Smooth muscle cell (in vitro differentiated cells): ENCODE data around the gene TSEN34. TPM values are rescaled to one million over a fixed set of nuclear protein-coding genes. Genes with fewer than 3 reads are reported as not detected.

ENCODE experiments used
- DNase-seq: peaks from one replicate; lab custom pipeline; 2025; ENCODE audit not compliant: unreplicated experiment; lab: John Stamatoyannopoulos, UW
- H2AFZ ChIP-seq: fragments of 200-600 bp; sonication (generic); 2 replicates; pipeline ENCODE4 v1.6.0; 2016; ENCODE audit warnings: antibody characterized with exemption, low read depth, mild to moderate bottlenecking
- H3F3A ChIP-seq: fragments of 200-600 bp; sonication (generic); 2 replicates; pipeline ENCODE4 v1.6.0; 2017; ENCODE audit warnings: antibody characterized with exemption, low read depth
- H3K27ac ChIP-seq: fragments of 200-600 bp; sonication (generic); 2 replicates; pipeline ENCODE4 v1.5.1; 2016; ENCODE audit warnings: low read depth, mild to moderate bottlenecking
- H3K27me3 ChIP-seq: fragments of 200-600 bp; sonication (generic); 2 replicates; pipeline ENCODE4 v1.6.1; 2016; ENCODE audit warnings: low read depth, mild to moderate bottlenecking
- H3K36me3 ChIP-seq: fragments of 200-600 bp; sonication (generic); 2 replicates; pipeline ENCODE4 v1.5.1; 2016; ENCODE audit warnings: low read depth
- H3K4me1 ChIP-seq: fragments of 200-600 bp; sonication (generic); 2 replicates; pipeline ENCODE4 v1.5.1; 2016; ENCODE audit warnings: low read depth
- H3K4me2 ChIP-seq: fragments of 200-600 bp; sonication (generic); 2 replicates; pipeline ENCODE4 v1.6.0; 2016; ENCODE audit warnings: mild to moderate bottlenecking
- H3K4me3 ChIP-seq: fragments of 200-600 bp; sonication (generic); 2 replicates; pipeline ENCODE4 v1.5.1; 2016; ENCODE audit warnings: mild to moderate bottlenecking
- H3K79me2 ChIP-seq: fragments of 200-600 bp; sonication (generic); 2 replicates; pipeline ENCODE4 v1.6.0; 2016; ENCODE audit warnings: low read depth, mild to moderate bottlenecking
- H3K9ac ChIP-seq: fragments of 200-600 bp; sonication (generic); 2 replicates; pipeline ENCODE4 v1.6.0; 2016; ENCODE audit warnings: low read depth
- H3K9me3 ChIP-seq: fragments of 200-600 bp; sonication (generic); replicated peaks from 2 replicates; pipeline ENCODE4 v1.5.1; 2016; ENCODE audit warnings: low read depth
- H4K20me1 ChIP-seq: fragments of 200-600 bp; sonication (generic); 2 replicates; pipeline ENCODE4 v1.6.0; 2016; ENCODE audit warnings: low read depth
- CTCF ChIP-seq: fragments of 200-600 bp; sonication (generic); IDR thresholded peaks from 2 replicates; pipeline ENCODE4 v1.5.1; 2017; ENCODE audit warnings: borderline replicate concordance, mild to moderate bottlenecking, antibody characterized with exemption; ENCODE audit not compliant: insufficient read depth, poor library complexity, severe bottlenecking
- WGBS: methylation state at CpG from one replicate; pipeline ENCODE4 v1.1.7; 2016; ENCODE audit warnings: low lambda C conversion rate; 5-methylcytosine and 5-hydroxymethylcytosine counted together
- polyA plus RNA-seq: library from polyadenylated mRNA; unstranded; fragments of >200 nt; fragmentation: Nextera tagmentation; extraction: Ambion mirVana; gene quantifications from 2 replicates; pipeline ENCODE4 v1.2.1, GENCODE V29; 2016
- total RNA-seq: library from RNA; depleted of rRNA; stranded (reverse); fragments of >200 nt; gene quantifications from 2 replicates; pipeline ENCODE4 v1.2.3, GENCODE V29; 2014

TSEN34 gene
- total and polyA plus RNA-seq, 2 experiments from 2014 or later, result 45.8 to 79.5 TPM

- no peaks in the 10 kb centered on the region for H3K4me1 ChIP-seq
- no peak overlapping the region for H3K4me2 ChIP-seq
- H2AFZ ChIP-seq, result no peak overlapping the region
- H3K9ac ChIP-seq, result no peak overlapping the region
- no peak overlapping the region for H3K4me3 ChIP-seq
- no peaks in the 10 kb centered on the region for H4K20me1 ChIP-seq
- H3K79me2 ChIP-seq, result no peaks in the 10 kb centered on the region
- no peak for DNase-seq
- no peaks in the 10 kb centered on the region for H3F3A ChIP-seq
- H3K27me3 ChIP-seq, result no peaks in the 10 kb centered on the region
- no peak for TF ChIP-seq CTCF
- no peaks in the 10 kb centered on the region for H3K9me3 ChIP-seq
- H3K27ac ChIP-seq, result no peak overlapping the region
- H3K36me3 ChIP-seq, result no peaks in the 10 kb centered on the region
- 90% methylated on average over 23 of the region's 23 CpGs for WGBS
Observed at GRCh38 chr19:54178581-54179261, 12.4 kb upstream of the TSEN34 start.

- Histone ChIP-seq H3K79me2 (no peaks in the 10 kb centered on the region), H4K20me1 (no peaks in the 10 kb centered on the region), H3K27me3 (no peaks in the 10 kb centered on the region), H3K36me3 (no peaks in the 10 kb centered on the region), H3K4me1 (no peaks in the 10 kb centered on the region), H3K9ac (no peak overlapping the region), H3K27ac (no peak overlapping the region), H3K4me3 (no peak overlapping the region), H3K4me2 (no peak overlapping the region), H3K9me3 (no peaks in the 10 kb centered on the region), H2AFZ (no peak overlapping the region), H3F3A (no peaks in the 10 kb centered on the region)
- no peak for DNase-seq
- 97% methylated on average over 10 of the region's 10 CpGs for WGBS
- TF ChIP-seq CTCF, result no peak
Observed at GRCh38 chr19:54179262-54179852, 11.8 kb upstream of the TSEN34 start.

GRCh38 chr19:54179921-54180461 is 11.1 kb upstream of the TSEN34 start:
- Histone ChIP-seq H3K79me2 (no peaks in the 10 kb centered on the region), H3K9ac (no peak overlapping the region), H3K36me3 (no peaks in the 10 kb centered on the region), H3F3A (no peaks in the 10 kb centered on the region), H3K27me3 (no peaks in the 10 kb centered on the region), H3K9me3 (no peaks in the 10 kb centered on the region), H3K27ac (no peak overlapping the region), H3K4me3 (no peak overlapping the region), H2AFZ (no peak overlapping the region), H3K4me2 (no peak overlapping the region), H3K4me1 (no peaks in the 10 kb centered on the region), H4K20me1 (no peaks in the 10 kb centered on the region)
- 73% methylated on average over 10 of the region's 10 CpGs for WGBS
- TF ChIP-seq CTCF, result no peak
- DNase-seq, result no peak
